GM12875 (cell line): ENCODE data around the gene FBLN2.

Experiments used
- H3K4me3 ChIP-seq: one replicate; pipeline ENCODE4 v1.5.1; 2011; ENCODE audit warnings: low read depth, low read length, control low read depth
- CTCF ChIP-seq: IDR thresholded peaks from 2 replicates; pipeline ENCODE4 v1.5.1; 2011; ENCODE audit warnings: low read depth, mild to moderate bottlenecking, control low read depth, inconsistent platforms, low read length, moderate library complexity, borderline replicate concordance; ENCODE audit not compliant: insufficient read depth

Gene FBLN2

GRCh38 chr3:13587442-13587841, 38.5 kb downstream of the FBLN2 start:
- no peak overlapping the region for H3K4me3 ChIP-seq
- TF ChIP-seq CTCF = no peak

- no peak overlapping the region for H3K4me3 ChIP-seq
- TF ChIP-seq CTCF = no peak
Observed at GRCh38 chr3:13588221-13588701, 39.3 kb downstream of the FBLN2 start.

GRCh38 chr3:13588993-13589392, 40.1 kb downstream of the FBLN2 start:
- TF ChIP-seq CTCF = no peak
- no peak overlapping the region for H3K4me3 ChIP-seq

GRCh38 chr3:13590841-13591520, 42.1 kb downstream of the FBLN2 start:
- no peak for TF ChIP-seq CTCF

GRCh38 chr3:13593615-13594014, 44.7 kb downstream of the FBLN2 start:
- no peak for TF ChIP-seq CTCF
- H3K4me3 ChIP-seq = no peak overlapping the region

More at GRCh38 chr3:13590841-13591520, 42.1 kb downstream of the FBLN2 start:
- H3K4me3 ChIP-seq = no peak overlapping the region

- no peak overlapping the region for H3K4me3 ChIP-seq
- TF ChIP-seq CTCF = no peak
Observed at GRCh38 chr3:13594146-13594545, 45.2 kb downstream of the FBLN2 start.

GRCh38 chr3:13594991-13595421, 46.1 kb downstream of the FBLN2 start:
- H3K4me3 ChIP-seq = no peak overlapping the region
- no peak for TF ChIP-seq CTCF
